ENCODE results near the gene THBD. TPM values are rescaled to one million over a fixed set of nuclear protein-coding genes. Genes with fewer than 3 reads are reported as not detected.

Gene THBD
- total RNA-seq, 1 experiment from 2014 or later = 3.1 TPM

DNA sequence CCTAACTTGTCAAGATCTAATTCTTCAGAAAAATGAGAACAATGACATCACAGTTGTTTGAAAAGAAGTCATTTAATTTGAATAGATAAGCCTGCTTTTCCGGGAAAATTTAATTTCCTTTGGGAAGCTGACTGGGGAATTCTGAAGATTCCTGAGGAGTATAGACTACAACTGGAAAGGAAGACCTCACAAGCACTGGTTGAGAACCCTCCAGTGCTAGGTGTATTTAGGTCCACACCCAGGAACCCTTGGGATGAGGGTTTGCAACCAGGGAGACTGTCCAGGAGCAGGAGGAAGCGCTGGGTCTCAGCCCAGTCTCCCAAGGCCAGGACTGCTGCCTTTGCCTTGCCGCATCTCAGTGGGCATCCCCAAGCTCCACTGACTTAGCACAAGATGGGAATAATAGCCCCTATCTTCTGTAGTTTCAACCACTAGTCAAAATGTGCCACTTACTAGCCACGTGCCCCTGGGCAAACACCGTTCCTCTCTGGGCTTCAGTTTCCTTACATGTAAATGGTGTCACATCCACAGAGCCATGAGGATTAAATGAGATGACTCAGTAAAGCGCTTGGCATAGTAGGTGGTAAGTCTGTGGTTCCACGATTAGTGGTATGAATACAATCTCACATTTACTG, 43.5 kb upstream of the THBD start:
- no peaks in the 10 kb centered on the region for H3K36me3 ChIP-seq (ENCODE audit: low read depth, low read length)
- no peaks in the 10 kb centered on the region for H3K9me2 ChIP-seq (replicated peaks; ENCODE audit: low read length)
- H3F3A ChIP-seq (ENCODE audit: low read length, unreplicated experiment) = no peaks in the 10 kb centered on the region
- ChIA-PET POLR2A (ENCODE audit: unreplicated experiment) (no interaction called here), CTCF (no interaction called here)
- intact Hi-C loops (cut with micrococcal nuclease) = no loop called here
- H3K4me1 ChIP-seq (ENCODE audit: insufficient read depth, low read length) = peaks cover 7% of the 10 kb centered on the region; the same call in 1 of the 2 replicates
- H3K27ac ChIP-seq (ENCODE audit: low read length) = no peak overlapping the region
- TF ChIP-seq CTCF (conservative IDR thresholded peaks at IDR 0.05; ENCODE audit: low read depth, low read length) (no peak), EZH2 (IDR thresholded peaks at IDR 0.05; ENCODE audit: low read length, unreplicated experiment) (no peak), EZH2phosphoT487 (IDR thresholded peaks at IDR 0.05; ENCODE audit: borderline replicate concordance, low read length) (no peak)
- H3K9ac ChIP-seq (ENCODE audit: low read length) = no peak overlapping the region
- no peaks in the 10 kb centered on the region for H4K20me1 ChIP-seq (ENCODE audit: low read length)
- no TSS peak for BruUV-seq (replicated peaks)
- no peak overlapping the region for H2AFZ ChIP-seq (ENCODE audit: low read length)
- DNase-seq (no peak), ATAC-seq (no peak)
- H3K79me2 ChIP-seq (ENCODE audit: low read length) = no peaks in the 10 kb centered on the region
- H3K9me3 ChIP-seq (ENCODE audit: low read length) = no peaks in the 10 kb centered on the region
- no peak overlapping the region for H3K4me2 ChIP-seq (ENCODE audit: low read length)
- H3K27me3 ChIP-seq (ENCODE audit: low read length) = no peaks in the 10 kb centered on the region; the same call in 1 of the 2 replicates
- H3K4me3 ChIP-seq (ENCODE audit: low read length) = no peak overlapping the region

- H2AFZ ChIP-seq (ENCODE audit: low read length) = no peak overlapping the region
- no peak for DNase-seq
- no peak overlapping the region for H3K27ac ChIP-seq (ENCODE audit: low read length)
- no peaks in the 10 kb centered on the region for H3F3A ChIP-seq (ENCODE audit: low read length, unreplicated experiment)
- CTCF ChIA-PET = no interaction called here
- H3K4me2 ChIP-seq (ENCODE audit: low read length) = no peak overlapping the region
- ATAC-seq = no peak
- no peaks in the 10 kb centered on the region; the same call in 1 of the 2 replicates for H3K27me3 ChIP-seq (ENCODE audit: low read length)
- H4K20me1 ChIP-seq (ENCODE audit: low read length) = no peaks in the 10 kb centered on the region
- BruUV-seq (replicated peaks) = no TSS peak
- no peaks in the 10 kb centered on the region for H3K9me3 ChIP-seq (ENCODE audit: low read length)
- no peaks in the 10 kb centered on the region for H3K9me2 ChIP-seq (replicated peaks; ENCODE audit: low read length)
- H3K4me3 ChIP-seq (ENCODE audit: low read length) = no peak overlapping the region
- no peaks in the 10 kb centered on the region for H3K79me2 ChIP-seq (ENCODE audit: low read length)
- no peak for TF ChIP-seq CTCF (conservative IDR thresholded peaks at IDR 0.05; ENCODE audit: low read depth, low read length)
- no peak for TF ChIP-seq EZH2phosphoT487 (IDR thresholded peaks at IDR 0.05; ENCODE audit: borderline replicate concordance, low read length)
- no peak for TF ChIP-seq EZH2 (IDR thresholded peaks at IDR 0.05; ENCODE audit: low read length, unreplicated experiment)
- no peak overlapping the region for H3K9ac ChIP-seq (ENCODE audit: low read length)
- peaks cover 7% of the 10 kb centered on the region; the same call in 1 of the 2 replicates for H3K4me1 ChIP-seq (ENCODE audit: insufficient read depth, low read length)
- H3K36me3 ChIP-seq (ENCODE audit: low read depth, low read length) = no peaks in the 10 kb centered on the region
- POLR2A ChIA-PET (ENCODE audit: unreplicated experiment) = no interaction called here
- intact Hi-C loops (cut with micrococcal nuclease) = no loop called here
Measured at GRCh38 chr20:23092384-23092756, 42.9 kb upstream of the THBD start.

- no peak overlapping the region for H3K4me2 ChIP-seq (ENCODE audit: low read length)
- POLR2A ChIA-PET (ENCODE audit: unreplicated experiment) = no interaction called here
- no peaks in the 10 kb centered on the region for H3F3A ChIP-seq (ENCODE audit: low read length, unreplicated experiment)
- H3K4me3 ChIP-seq (ENCODE audit: low read length) = no peak overlapping the region
- no peaks in the 10 kb centered on the region for H3K9me3 ChIP-seq (ENCODE audit: low read length)
- no peak overlapping the region for H2AFZ ChIP-seq (ENCODE audit: low read length)
- no peaks in the 10 kb centered on the region for H4K20me1 ChIP-seq (ENCODE audit: low read length)
- no peaks in the 10 kb centered on the region for H3K79me2 ChIP-seq (ENCODE audit: low read length)
- H3K36me3 ChIP-seq (ENCODE audit: low read depth, low read length) = no peaks in the 10 kb centered on the region
- no peaks in the 10 kb centered on the region for H3K9me2 ChIP-seq (replicated peaks; ENCODE audit: low read length)
- no peak for DNase-seq
- no peaks in the 10 kb centered on the region; the same call in 1 of the 2 replicates for H3K27me3 ChIP-seq (ENCODE audit: low read length)
- no TSS peak for BruUV-seq (replicated peaks)
- no peak for ATAC-seq
- H3K27ac ChIP-seq (ENCODE audit: low read length) = no peak overlapping the region
- TF ChIP-seq CTCF (conservative IDR thresholded peaks at IDR 0.05; ENCODE audit: low read depth, low read length) (no peak), EZH2phosphoT487 (IDR thresholded peaks at IDR 0.05; ENCODE audit: borderline replicate concordance, low read length) (no peak), EZH2 (IDR thresholded peaks at IDR 0.05; ENCODE audit: low read length, unreplicated experiment) (no peak)
- CTCF ChIA-PET = no interaction called here
- H3K9ac ChIP-seq (ENCODE audit: low read length) = no peak overlapping the region
- intact Hi-C loops (cut with micrococcal nuclease) = no loop called here
- peaks cover 7% of the 10 kb centered on the region; the same call in 1 of the 2 replicates for H3K4me1 ChIP-seq (ENCODE audit: insufficient read depth, low read length)
Measured at GRCh38 chr20:23091721-23092383, 42.4 kb upstream of the THBD start.
